MM.1S (cell line): ENCODE results near the gene SLC35B4.

ENCODE experiments used
- DNase-seq: peaks from one replicate; pipeline ENCODE4 v3.0.0-alpha.2; 2015
- H2AFZ ChIP-seq: fragments of 300-600 bp; sonication (generic); 2 replicates; pipeline ENCODE4 v1.6.0; 2016; ENCODE audit warnings: antibody characterized with exemption, low read length
- H3F3A ChIP-seq: fragments of 300-600 bp; sonication (generic); 2 replicates; pipeline ENCODE4 v1.6.1; 2016; ENCODE audit warnings: mild to moderate bottlenecking, antibody characterized with exemption, low read length, moderate library complexity, mixed read lengths; ENCODE audit not compliant: insufficient read depth
- H3K27ac ChIP-seq: fragments of 300-600 bp; sonication (generic); 2 replicates; pipeline ENCODE4 v1.5.1; 2016; ENCODE audit warnings: mild to moderate bottlenecking, low read length
- H3K27me3 ChIP-seq: fragments of 300-600 bp; sonication (generic); replicated peaks from 2 replicates; pipeline ENCODE4 v1.6.0; 2016; ENCODE audit warnings: low read length; ENCODE audit not compliant: insufficient read depth
- H3K36me3 ChIP-seq: fragments of 300-600 bp; sonication (generic); replicated peaks from 2 replicates; pipeline ENCODE4 v1.6.1; 2016; ENCODE audit warnings: mild to moderate bottlenecking, low read length, mixed read lengths; ENCODE audit not compliant: insufficient read depth
- H3K4me1 ChIP-seq: fragments of 300-600 bp; sonication (generic); 2 replicates; pipeline ENCODE4 v1.6.1; 2016; ENCODE audit warnings: low read length, mixed read lengths
- H3K4me2 ChIP-seq: fragments of 300-600 bp; sonication (generic); 2 replicates; pipeline ENCODE4 v1.6.0; 2016; ENCODE audit warnings: low read depth, low read length
- H3K4me3 ChIP-seq: fragments of 300-600 bp; sonication (generic); 2 replicates; pipeline ENCODE4 v1.5.1; 2016; ENCODE audit warnings: low read length, mixed read lengths
- H3K79me2 ChIP-seq: fragments of 300-600 bp; sonication (generic); 2 replicates; pipeline ENCODE4 v1.6.1; 2016; ENCODE audit warnings: mixed run types, low read length, mixed read lengths
- H3K9ac ChIP-seq: fragments of 300-600 bp; sonication (generic); 2 replicates; pipeline ENCODE4 v1.6.1; 2016; ENCODE audit warnings: low read length, mixed read lengths
- H3K9me2 ChIP-seq: fragments of 300-600 bp; sonication (generic); replicated peaks from 2 replicates; pipeline ENCODE4 v1.6.1; 2016; ENCODE audit warnings: mild to moderate bottlenecking, low read length, mixed read lengths; ENCODE audit not compliant: insufficient read depth
- H3K9me3 ChIP-seq: fragments of 300-600 bp; sonication (generic); replicated peaks from 2 replicates; pipeline ENCODE4 v1.6.1; 2016; ENCODE audit warnings: mild to moderate bottlenecking, low read length, mixed read lengths; ENCODE audit not compliant: insufficient read depth
- H4K20me1 ChIP-seq: fragments of 300-600 bp; sonication (generic); 2 replicates; pipeline ENCODE4 v1.6.1; 2016; ENCODE audit warnings: mild to moderate bottlenecking, low read length, moderate library complexity, mixed read lengths; ENCODE audit not compliant: insufficient read depth
- EZH2 ChIP-seq: fragments of 300-600 bp; sonication (generic); optimal IDR thresholded peaks from 2 replicates; pipeline ENCODE3; 2017; ENCODE audit warnings: low read depth, mild to moderate bottlenecking, antibody characterized with exemption, low read length, mixed read lengths
- EZH2phosphoT487 ChIP-seq: fragments of 300-600 bp; sonication (generic); IDR thresholded peaks from 2 replicates; pipeline ENCODE4 v1.6.1; 2018; ENCODE audit warnings: antibody characterized with exemption, low read length
- TF ChIP-seq, protein P1 (sequence below): fragments of 300-600 bp; sonication (generic); IDR thresholded peaks from 2 replicates; pipeline ENCODE4 v1.5.1; 2016; ENCODE audit warnings: antibody characterized with exemption, low read length, mixed read lengths

SLC35B4 gene

GRCh38 chr7:134350709-134351108 is 34.0 kb upstream of the SLC35B4 start:
- Histone ChIP-seq H3K4me3 (no peak overlapping the region), H3K4me1 (peaks cover 3% of the 10 kb centered on the region; the same call in 1 of the 2 replicates)

DNA sequence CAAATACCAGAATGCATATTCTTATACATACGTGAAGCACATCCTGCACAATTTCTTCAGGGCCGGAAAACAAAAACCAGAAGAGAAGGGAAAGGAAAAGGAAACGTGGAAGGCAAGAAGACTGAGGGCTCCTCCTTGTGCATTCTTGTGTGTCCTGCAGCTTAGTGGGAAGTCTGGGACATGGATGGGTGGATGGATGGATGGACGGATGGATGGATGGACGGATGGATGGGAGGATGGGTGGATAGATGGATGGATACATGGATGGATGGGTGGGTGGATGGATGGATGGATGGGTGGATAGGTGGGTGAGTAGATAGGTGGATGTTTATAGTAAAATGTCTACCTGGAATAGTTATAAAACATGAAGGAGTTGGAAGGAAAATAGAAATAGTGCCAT is 30.8 kb upstream of the SLC35B4 start:
- TF ChIP-seq EZH2 (no peak), EZH2phosphoT487 (no peak)
- TF ChIP-seq, protein P1, sequence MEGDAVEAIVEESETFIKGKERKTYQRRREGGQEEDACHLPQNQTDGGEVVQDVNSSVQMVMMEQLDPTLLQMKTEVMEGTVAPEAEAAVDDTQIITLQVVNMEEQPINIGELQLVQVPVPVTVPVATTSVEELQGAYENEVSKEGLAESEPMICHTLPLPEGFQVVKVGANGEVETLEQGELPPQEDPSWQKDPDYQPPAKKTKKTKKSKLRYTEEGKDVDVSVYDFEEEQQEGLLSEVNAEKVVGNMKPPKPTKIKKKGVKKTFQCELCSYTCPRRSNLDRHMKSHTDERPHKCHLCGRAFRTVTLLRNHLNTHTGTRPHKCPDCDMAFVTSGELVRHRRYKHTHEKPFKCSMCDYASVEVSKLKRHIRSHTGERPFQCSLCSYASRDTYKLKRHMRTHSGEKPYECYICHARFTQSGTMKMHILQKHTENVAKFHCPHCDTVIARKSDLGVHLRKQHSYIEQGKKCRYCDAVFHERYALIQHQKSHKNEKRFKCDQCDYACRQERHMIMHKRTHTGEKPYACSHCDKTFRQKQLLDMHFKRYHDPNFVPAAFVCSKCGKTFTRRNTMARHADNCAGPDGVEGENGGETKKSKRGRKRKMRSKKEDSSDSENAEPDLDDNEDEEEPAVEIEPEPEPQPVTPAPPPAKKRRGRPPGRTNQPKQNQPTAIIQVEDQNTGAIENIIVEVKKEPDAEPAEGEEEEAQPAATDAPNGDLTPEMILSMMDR, result no peak
- no peak overlapping the region for H3K27ac ChIP-seq
- no peak overlapping the region for H3K4me3 ChIP-seq
- peaks cover 3% of the 10 kb centered on the region; the same call in 1 of the 2 replicates for H3K4me1 ChIP-seq
- H3K4me2 ChIP-seq, result no peak overlapping the region
- no peaks in the 10 kb centered on the region for H3K9me3 ChIP-seq
- no peaks in the 10 kb centered on the region for H4K20me1 ChIP-seq
- no peaks in the 10 kb centered on the region for H3K27me3 ChIP-seq
- H2AFZ ChIP-seq, result no peak overlapping the region
- H3K9me2 ChIP-seq, result no peaks in the 10 kb centered on the region
- no peak overlapping the region for H3K9ac ChIP-seq
- no peaks in the 10 kb centered on the region for H3K79me2 ChIP-seq
- no peaks in the 10 kb centered on the region for H3K36me3 ChIP-seq
- no peaks in the 10 kb centered on the region for H3F3A ChIP-seq
- no peak for DNase-seq

More at GRCh38 chr7:134350709-134351108, 34.0 kb upstream of the SLC35B4 start:
- Histone ChIP-seq H3K27ac (no peak overlapping the region), H3K9me2 (no peaks in the 10 kb centered on the region), H3K36me3 (no peaks in the 10 kb centered on the region), H3K9me3 (no peaks in the 10 kb centered on the region), H3K9ac (no peak overlapping the region), H4K20me1 (no peaks in the 10 kb centered on the region), H3K27me3 (no peaks in the 10 kb centered on the region), H2AFZ (0 out of 2 replicates have a peak overlapping the region, but pooled peaks have one; percentile 1), H3F3A (no peaks in the 10 kb centered on the region), H3K4me2 (no peak overlapping the region), H3K79me2 (no peaks in the 10 kb centered on the region)
- TF ChIP-seq EZH2 (no peak), EZH2phosphoT487 (no peak)
- TF ChIP-seq, protein P1, result no peak
- peak; percentile 44 for DNase-seq

GRCh38 chr7:134343796-134344195 is 27.1 kb upstream of the SLC35B4 start:
- Histone ChIP-seq H3K4me2 (no peak overlapping the region), H3K79me2 (no peaks in the 10 kb centered on the region), H3K4me3 (no peak overlapping the region), H3K9ac (no peak overlapping the region), H4K20me1 (no peaks in the 10 kb centered on the region), H3K9me3 (no peaks in the 10 kb centered on the region), H2AFZ (no peak overlapping the region), H3F3A (no peaks in the 10 kb centered on the region), H3K9me2 (no peaks in the 10 kb centered on the region), H3K36me3 (no peaks in the 10 kb centered on the region), H3K27ac (no peak overlapping the region), H3K4me1 (no peaks in the 10 kb centered on the region), H3K27me3 (no peaks in the 10 kb centered on the region)
- TF ChIP-seq EZH2phosphoT487 (no peak), EZH2 (no peak)
- TF ChIP-seq, protein P1, result no peak
- no peak for DNase-seq
